Activated naive CD8-positive, alpha-beta T cell (primary cell): ENCODE results near the gene C4A.
"Not testable (repeated sequence)": the region's sequence is repeated elsewhere in the genome, so short reads cannot be mapped to it uniquely, and the experiment has no call there.

Experiments used
- H3K27ac Mint-ChIP-seq: one replicate; pipeline ENCODE4 v1.8.0; 2021; ENCODE audit warnings: mixed read lengths
- H3K27me3 Mint-ChIP-seq: one replicate; pipeline ENCODE4 v1.8.0; 2021; ENCODE audit warnings: mixed read lengths
- H3K36me3 Mint-ChIP-seq: one replicate; pipeline ENCODE4 v1.8.0; 2021; ENCODE audit warnings: mixed read lengths
- H3K4me1 Mint-ChIP-seq: one replicate; pipeline ENCODE4 v1.8.0; 2021; ENCODE audit warnings: low read depth, mixed read lengths
- H3K4me3 Mint-ChIP-seq: one replicate; pipeline ENCODE4 v1.8.0; 2021; ENCODE audit warnings: mild to moderate bottlenecking, mixed read lengths
- H3K9me3 Mint-ChIP-seq: one replicate; pipeline ENCODE4 v1.8.0; 2021; ENCODE audit warnings: low read depth, mixed read lengths

Gene C4A

GRCh38 chr6:32045811-32046449 is 64.1 kb downstream of the C4A start:
- Mint-ChIP-seq H3K4me3 (no peak overlapping the region), H3K27ac (no peak overlapping the region), H3K27me3 (no peaks in the 10 kb centered on the region), H3K4me1 (peaks cover 2% of the 10 kb centered on the region), H3K36me3 (no peaks in the 10 kb centered on the region), H3K9me3 (no peaks in the 10 kb centered on the region)

GRCh38 chr6:32046450-32047083 is 64.7 kb downstream of the C4A start:
- Mint-ChIP-seq H3K9me3 (no peaks in the 10 kb centered on the region), H3K4me1 (peaks cover 2% of the 10 kb centered on the region), H3K27me3 (no peaks in the 10 kb centered on the region), H3K27ac (no peak overlapping the region), H3K36me3 (no peaks in the 10 kb centered on the region), H3K4me3 (no peak overlapping the region)

GRCh38 chr6:32047084-32047478 is 65.2 kb downstream of the C4A start:
- H3K9me3 Mint-ChIP-seq, result no peaks in the 10 kb centered on the region
- peaks cover 2% of the 10 kb centered on the region for H3K4me1 Mint-ChIP-seq

GRCh38 chr6:32047539-32047854 is 65.6 kb downstream of the C4A start:
- Mint-ChIP-seq H3K9me3 (no peaks in the 10 kb centered on the region), H3K36me3 (no peaks in the 10 kb centered on the region), H3K4me1 (peaks cover 2% of the 10 kb centered on the region), H3K4me3 (no peak overlapping the region), H3K27me3 (no peaks in the 10 kb centered on the region), H3K27ac (no peak overlapping the region)

More at GRCh38 chr6:32047084-32047478, 65.2 kb downstream of the C4A start:
- no peak overlapping the region for H3K27ac Mint-ChIP-seq
- no peak overlapping the region for H3K4me3 Mint-ChIP-seq
- no peaks in the 10 kb centered on the region for H3K27me3 Mint-ChIP-seq
- no peaks in the 10 kb centered on the region for H3K36me3 Mint-ChIP-seq

GRCh38 chr6:32047855-32048766 is 66.3 kb downstream of the C4A start:
- Mint-ChIP-seq H3K27me3 (no peaks in the 10 kb centered on the region), H3K4me3 (no peak overlapping the region), H3K4me1 (peaks cover 2% of the 10 kb centered on the region), H3K36me3 (no peaks in the 10 kb centered on the region), H3K27ac (no peak overlapping the region), H3K9me3 (no peaks in the 10 kb centered on the region)

GRCh38 chr6:32049149-32049548 is 67.3 kb downstream of the C4A start:
- H3K27me3 Mint-ChIP-seq, H3K4me1 Mint-ChIP-seq, H3K27ac Mint-ChIP-seq, H3K9me3 Mint-ChIP-seq, H3K36me3 Mint-ChIP-seq, H3K4me3 Mint-ChIP-seq: not testable (repeated sequence)

GRCh38 chr6:32049736-32050135 is 67.9 kb downstream of the C4A start:
- H3K36me3 Mint-ChIP-seq, H3K27ac Mint-ChIP-seq, H3K27me3 Mint-ChIP-seq, H3K4me1 Mint-ChIP-seq, H3K4me3 Mint-ChIP-seq, H3K9me3 Mint-ChIP-seq: not testable (repeated sequence)

GRCh38 chr6:32050562-32050961 is 68.7 kb downstream of the C4A start:
- no peak overlapping the region for H3K4me3 Mint-ChIP-seq
- no peaks in the 10 kb centered on the region for H3K36me3 Mint-ChIP-seq
- peaks cover 2% of the 10 kb centered on the region for H3K4me1 Mint-ChIP-seq
- H3K27ac Mint-ChIP-seq, result no peak overlapping the region
- no peaks in the 10 kb centered on the region for H3K27me3 Mint-ChIP-seq
- H3K9me3 Mint-ChIP-seq, result no peaks in the 10 kb centered on the region
